ENCODE data around the gene LRMDA. TPM values are rescaled to one million over a fixed set of nuclear protein-coding genes. Genes with fewer than 3 reads are reported as not detected.

Gene LRMDA
- total RNA-seq, 1 donor from 2014 or later = 18.7 TPM

- peaks cover 2% of the 10 kb centered on the region for H3K27me3 ChIP-seq (ENCODE audit: control insufficient read depth, insufficient read depth, low read length)
- H3K4me3 ChIP-seq (ENCODE audit: low read depth, low read length) = no peak overlapping the region
- H3K36me3 ChIP-seq (ENCODE audit: control insufficient read depth, insufficient read depth, low read length) = no peaks in the 10 kb centered on the region
- TF ChIP-seq CTCF (IDR thresholded peaks at IDR 0.05; ENCODE audit: insufficient read depth, low read length, poor library complexity, severe bottlenecking) = no peak
- no peak for DNase-seq (ENCODE audit: low read depth)
These were observed 695.4 kb downstream of the LRMDA start for GRCh38 chr10:76126607-76127527.

GRCh38 chr10:76127984-76128589 lies 696.7 kb downstream of the LRMDA start:
- Histone ChIP-seq H3K27me3 (ENCODE audit: control insufficient read depth, insufficient read depth, low read length) (peaks cover 2% of the 10 kb centered on the region), H3K4me3 (ENCODE audit: low read depth, low read length) (no peak overlapping the region)
- no peak for TF ChIP-seq CTCF (IDR thresholded peaks at IDR 0.05; ENCODE audit: insufficient read depth, low read length, poor library complexity, severe bottlenecking)

GRCh38 chr10:76129213-76129612 lies 697.8 kb downstream of the LRMDA start:
- Histone ChIP-seq H3K36me3 (ENCODE audit: control insufficient read depth, insufficient read depth, low read length) (no peaks in the 10 kb centered on the region), H3K4me3 (ENCODE audit: low read depth, low read length) (no peak overlapping the region), H3K27me3 (ENCODE audit: control insufficient read depth, insufficient read depth, low read length) (peaks cover 2% of the 10 kb centered on the region)
- TF ChIP-seq CTCF (IDR thresholded peaks at IDR 0.05; ENCODE audit: insufficient read depth, low read length, poor library complexity, severe bottlenecking) = no peak
- no peak for DNase-seq (ENCODE audit: low read depth)

More at GRCh38 chr10:76127984-76128589, 696.7 kb downstream of the LRMDA start:
- H3K36me3 ChIP-seq (ENCODE audit: control insufficient read depth, insufficient read depth, low read length) = no peaks in the 10 kb centered on the region
- DNase-seq (ENCODE audit: low read depth) = no peak

- H3K36me3 ChIP-seq (ENCODE audit: control insufficient read depth, insufficient read depth, low read length) = no peaks in the 10 kb centered on the region
- DNase-seq (ENCODE audit: low read depth) = no peak
- H3K27me3 ChIP-seq (ENCODE audit: control insufficient read depth, insufficient read depth, low read length) = peaks cover 1% of the 10 kb centered on the region
- TF ChIP-seq CTCF (IDR thresholded peaks at IDR 0.05; ENCODE audit: insufficient read depth, low read length, poor library complexity, severe bottlenecking) = no peak
- no peak overlapping the region for H3K4me3 ChIP-seq (ENCODE audit: low read depth, low read length)
These were observed 699.5 kb downstream of the LRMDA start for GRCh38 chr10:76130892-76131291.

- H3K4me3 ChIP-seq (ENCODE audit: low read depth, low read length) = no peak overlapping the region
- no peaks in the 10 kb centered on the region for H3K36me3 ChIP-seq (ENCODE audit: control insufficient read depth, insufficient read depth, low read length)
- no peak for DNase-seq (ENCODE audit: low read depth)
- no peaks in the 10 kb centered on the region for H3K27me3 ChIP-seq (ENCODE audit: control insufficient read depth, insufficient read depth, low read length)
- TF ChIP-seq CTCF (IDR thresholded peaks at IDR 0.05; ENCODE audit: insufficient read depth, low read length, poor library complexity, severe bottlenecking) = no peak
These were observed 702.3 kb downstream of the LRMDA start for GRCh38 chr10:76133597-76134255.
